HG03439 (cell line): ENCODE data around the gene TCN1.
"Not testable (repeated sequence)": the region's sequence is repeated elsewhere in the genome, so short reads cannot be mapped to it uniquely, and the experiment has no call there.

ENCODE experiments used
- ATAC-seq: cut with Tn5 transposase; IDR thresholded peaks from one replicate; pipeline ENCODE4 v1.9.1; 2021; ENCODE audit warnings: mild to moderate bottlenecking, moderate library complexity; ENCODE audit not compliant: unreplicated experiment

The TCN1 gene

DNA sequence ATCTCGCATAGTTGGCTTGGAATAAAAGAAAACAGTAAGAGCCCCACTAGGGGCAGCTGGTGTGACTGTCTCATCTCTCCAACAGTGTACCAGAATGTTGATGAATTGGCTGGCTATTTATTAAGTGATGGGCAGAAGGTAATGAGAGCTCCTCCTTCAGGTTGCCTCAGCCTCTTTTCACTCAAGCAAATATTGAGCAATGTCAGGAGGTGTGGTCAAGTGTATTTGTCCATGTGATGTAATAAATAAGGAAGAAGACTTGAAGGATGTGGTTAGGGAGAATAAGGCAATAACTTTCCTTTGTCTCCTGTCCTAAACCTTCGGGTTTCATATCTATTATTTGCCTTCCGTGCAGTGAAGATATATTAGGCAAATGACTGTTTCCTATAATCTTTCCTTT is at the start of gene TCN1:
Gene TCN1, minus strand, starts transcription at position 91 of the 400 bp plus-strand sequence. Its CDS starts 17 bp downstream, at position 74.
- no peak for ATAC-seq

GRCh38 chr11:59903569-59903968 is 37.3 kb upstream of the TCN1 start:
- ATAC-seq, result not testable (repeated sequence)

DNA sequence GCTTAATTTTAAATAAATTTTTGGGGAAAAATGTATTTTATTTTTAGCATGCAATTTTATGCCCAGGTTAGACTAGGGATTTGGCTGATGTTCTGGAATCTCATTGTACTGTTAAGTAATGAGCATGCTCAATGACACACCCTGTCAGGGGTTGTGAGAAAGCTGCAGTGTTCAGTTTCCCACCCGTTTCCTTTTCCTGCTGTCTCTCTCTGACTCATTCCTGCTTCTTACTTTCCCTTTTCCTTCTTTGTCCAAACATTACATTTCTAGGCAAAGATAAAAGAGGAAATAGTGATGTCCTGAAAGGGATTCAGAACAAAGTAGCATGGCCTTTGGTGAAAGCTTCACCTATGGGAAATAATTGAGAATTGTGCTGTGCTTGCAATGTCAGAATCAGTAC is 35.0 kb upstream of the TCN1 start:
- ATAC-seq, result no peak

DNA sequence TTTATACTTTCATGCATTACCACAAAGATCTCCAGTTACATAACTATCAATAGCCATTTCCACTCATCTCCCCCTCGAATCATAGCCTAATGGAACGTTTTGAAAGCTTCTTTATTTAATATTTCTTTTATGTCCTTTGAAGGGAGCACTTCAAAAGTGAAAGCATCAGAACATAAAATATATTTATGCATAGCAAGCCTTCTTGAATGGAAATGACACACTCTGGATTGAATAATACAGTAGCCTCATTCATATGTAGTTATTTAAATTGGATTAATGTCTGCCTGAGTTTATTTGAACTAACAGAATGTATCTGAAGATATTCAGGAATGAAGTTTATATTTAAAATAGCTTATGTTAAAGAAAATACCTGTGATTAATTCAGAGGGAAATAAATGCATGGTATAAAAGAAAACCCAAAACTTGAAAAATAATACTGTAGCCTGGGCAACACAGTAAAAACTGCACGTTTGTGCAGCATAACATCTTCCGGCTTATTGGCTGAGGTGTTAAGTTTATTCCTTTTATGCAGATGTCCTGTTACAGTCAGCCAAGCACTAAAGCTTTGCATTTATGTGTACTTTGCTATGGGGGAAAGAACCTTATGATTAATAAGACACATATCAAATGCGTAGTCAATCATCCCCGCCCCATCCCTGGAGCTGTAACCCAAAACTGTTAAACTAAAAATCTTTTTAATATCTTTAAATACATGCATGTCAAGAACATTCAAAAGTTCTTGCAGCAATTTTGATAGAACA is 34.3 kb upstream of the TCN1 start:
- ATAC-seq, result no peak

- no peak for ATAC-seq
Measured at GRCh38 chr11:59899532-59899931, 33.2 kb upstream of the TCN1 start.

DNA sequence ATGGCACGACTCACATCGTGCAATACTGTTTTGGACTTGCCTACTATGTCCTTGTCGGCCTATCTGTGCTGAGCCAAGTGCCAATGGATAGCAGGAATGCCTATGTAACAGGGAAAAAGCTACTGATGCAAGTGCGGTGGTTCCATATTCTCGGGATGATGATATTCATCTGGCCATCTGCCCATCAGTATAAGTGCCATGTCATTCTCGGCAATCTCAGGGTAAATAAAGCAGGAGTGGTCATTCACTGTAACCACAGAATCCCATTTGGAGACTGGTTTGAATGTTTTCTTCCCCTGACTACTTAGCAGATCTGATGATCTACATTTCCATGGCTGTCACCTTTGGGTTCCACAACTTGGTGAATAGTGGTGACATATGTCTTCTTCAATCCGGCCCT is 32.4 kb upstream of the TCN1 start:
- no peak for ATAC-seq

DNA sequence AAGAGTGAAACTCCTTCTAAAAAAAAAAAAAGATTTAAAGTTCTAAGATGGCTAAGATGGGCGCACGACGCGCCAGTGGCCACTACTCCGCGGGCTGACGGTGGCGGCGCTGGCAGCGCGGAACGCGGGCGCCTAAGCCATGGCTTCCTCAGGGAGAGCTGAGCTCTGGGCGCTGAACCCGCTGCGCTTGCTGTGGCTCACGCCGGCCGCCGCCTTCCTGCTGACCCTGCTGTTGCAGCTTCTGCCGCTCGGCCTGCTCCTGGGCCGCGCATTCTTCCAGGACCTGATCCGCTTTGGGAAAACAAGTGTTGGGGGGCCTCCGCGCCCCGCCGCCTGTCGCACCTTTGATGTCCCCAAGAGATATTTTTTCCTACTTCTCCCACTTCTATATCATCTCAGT is 31.8 kb upstream of the TCN1 start:
- no peak for ATAC-seq

DNA sequence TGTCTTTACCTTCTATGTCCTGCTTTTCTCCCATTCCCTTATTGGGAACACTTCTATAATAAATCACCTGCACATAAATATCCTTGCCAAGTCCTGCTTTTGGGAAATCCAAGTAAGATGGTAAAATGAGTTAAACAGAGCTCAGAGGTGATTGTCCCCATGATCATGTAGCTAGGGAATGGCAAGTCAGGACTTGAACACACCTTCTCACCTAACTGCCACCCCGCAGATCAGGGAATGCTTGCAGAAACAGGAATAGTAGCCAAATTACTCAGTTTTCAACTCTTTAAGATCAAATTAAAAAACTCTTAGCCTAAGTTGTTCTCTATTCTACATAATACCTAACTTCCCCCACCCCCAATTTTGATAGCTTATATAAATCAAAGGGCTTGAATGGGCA is 28.3 kb upstream of the TCN1 start:
- ATAC-seq, result no peak

DNA sequence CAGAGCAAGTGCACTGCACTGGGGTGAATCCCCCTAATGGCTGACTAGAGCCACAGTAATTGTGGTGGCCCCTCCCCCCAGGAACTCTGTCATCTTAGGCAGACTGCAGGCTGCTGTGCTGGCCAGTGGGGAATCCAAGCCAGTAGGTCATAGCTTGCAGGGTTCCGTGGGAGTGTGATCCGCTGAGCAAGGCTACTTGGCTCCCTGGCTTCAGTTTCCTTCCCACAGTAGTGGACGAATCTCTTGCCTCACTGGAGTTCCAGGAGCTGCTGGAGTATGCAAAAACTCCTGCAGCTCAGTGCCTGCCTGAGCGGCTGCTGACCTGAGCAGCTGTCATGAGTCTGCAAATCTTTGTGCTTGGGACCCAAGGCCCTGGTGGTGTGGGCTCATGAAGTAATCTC is 25.5 kb upstream of the TCN1 start:
- no peak for ATAC-seq

- ATAC-seq, result not testable (repeated sequence)
Measured at GRCh38 chr11:59887156-59887555, 20.9 kb upstream of the TCN1 start.

DNA sequence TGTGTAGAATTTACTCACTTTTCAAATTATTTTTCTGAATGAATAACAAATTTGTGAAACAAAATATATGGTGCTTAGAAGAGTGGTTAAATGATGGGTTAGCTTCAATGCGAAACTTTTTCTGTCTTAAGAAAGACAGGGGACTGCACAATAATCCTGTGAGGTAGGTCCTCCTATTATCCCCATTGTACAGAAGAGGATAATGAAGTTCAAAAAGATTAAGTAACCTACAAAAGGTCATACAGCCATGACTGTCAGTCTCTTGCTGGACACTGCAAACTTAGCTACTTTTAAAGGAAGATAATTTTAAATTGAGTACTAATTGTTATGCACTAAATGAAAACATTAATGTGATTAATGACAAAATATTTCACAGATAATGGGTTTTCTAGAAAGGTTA is 17.3 kb upstream of the TCN1 start:
- ATAC-seq, result no peak

- ATAC-seq, result no peak
Measured at GRCh38 chr11:59879567-59879966, 13.3 kb upstream of the TCN1 start.

GRCh38 chr11:59878575-59878974 is 12.3 kb upstream of the TCN1 start, which contains the start of gene OOSP3:
Gene OOSP3 (plus strand): TSS chr11:59878782. CDS start chr11:59878809, 27 bp downstream.
- ATAC-seq, result no peak

DNA sequence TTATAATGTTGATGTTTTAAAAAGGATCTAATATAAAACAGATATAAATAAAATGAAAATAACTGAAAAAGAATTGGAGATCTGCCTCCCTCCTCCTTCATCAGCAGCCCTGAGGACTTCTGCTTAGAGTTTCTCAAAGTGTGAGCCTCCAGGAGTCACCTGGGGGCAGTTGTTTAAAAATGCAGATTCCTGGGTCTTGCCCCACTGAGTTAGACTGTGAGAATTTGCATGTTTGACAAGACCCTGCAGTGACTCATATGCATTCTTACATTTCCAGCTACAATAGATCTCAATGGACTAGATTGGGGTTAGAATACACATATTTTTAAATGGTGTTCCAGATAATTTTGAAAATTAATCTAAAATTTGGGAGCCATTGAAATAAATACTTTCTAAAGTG is 11.5 kb upstream of the TCN1 start:
- ATAC-seq, result no peak

- ATAC-seq, result no peak
Measured at GRCh38 chr11:59877325-59877724, 11.0 kb upstream of the TCN1 start.

- ATAC-seq, result no peak
Measured at GRCh38 chr11:59875856-59876519, 9.7 kb upstream of the TCN1 start.

DNA sequence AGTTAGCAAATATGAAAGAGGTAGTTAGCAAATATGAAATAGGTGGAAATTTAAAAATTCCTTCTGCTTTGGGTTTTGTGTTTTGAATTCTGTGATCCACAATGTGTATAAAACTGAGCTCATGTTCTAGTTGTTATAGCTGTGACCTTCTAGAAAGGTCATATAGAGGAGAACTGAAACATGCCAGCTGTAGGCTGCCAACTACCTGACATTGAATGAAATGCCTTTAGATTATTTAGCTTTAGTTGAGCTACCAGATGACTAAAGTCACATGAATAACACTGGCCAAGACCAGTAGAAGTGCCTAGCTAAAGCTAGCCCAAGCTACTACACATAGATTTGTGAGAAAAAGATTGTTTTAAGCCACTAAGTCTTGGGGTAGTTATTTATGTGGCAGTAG is 5.8 kb upstream of the TCN1 start:
- no peak for ATAC-seq

DNA sequence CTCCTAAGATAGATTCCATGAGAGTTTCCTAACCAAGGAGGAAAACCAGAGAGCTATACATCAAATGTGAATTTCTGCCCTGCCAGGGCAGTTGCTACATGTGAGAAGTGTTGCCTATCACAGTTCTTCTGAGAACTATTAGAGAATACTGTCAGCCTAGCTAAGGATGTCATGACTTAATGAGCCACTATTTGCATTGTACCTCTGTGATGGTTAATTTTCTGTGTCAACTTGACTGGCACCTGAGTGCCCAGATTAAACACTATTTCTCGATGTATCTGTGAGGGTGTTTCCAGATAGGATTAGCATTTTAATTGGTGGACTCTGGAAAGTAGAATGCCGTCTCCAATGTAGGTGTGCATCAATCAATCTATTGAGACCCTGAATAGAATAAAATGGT is 1.7 kb upstream of the TCN1 start:
- no peak for ATAC-seq

- no peak for ATAC-seq
Measured at GRCh38 chr11:59866836-59867235, 549 bp upstream of the TCN1 start.

DNA sequence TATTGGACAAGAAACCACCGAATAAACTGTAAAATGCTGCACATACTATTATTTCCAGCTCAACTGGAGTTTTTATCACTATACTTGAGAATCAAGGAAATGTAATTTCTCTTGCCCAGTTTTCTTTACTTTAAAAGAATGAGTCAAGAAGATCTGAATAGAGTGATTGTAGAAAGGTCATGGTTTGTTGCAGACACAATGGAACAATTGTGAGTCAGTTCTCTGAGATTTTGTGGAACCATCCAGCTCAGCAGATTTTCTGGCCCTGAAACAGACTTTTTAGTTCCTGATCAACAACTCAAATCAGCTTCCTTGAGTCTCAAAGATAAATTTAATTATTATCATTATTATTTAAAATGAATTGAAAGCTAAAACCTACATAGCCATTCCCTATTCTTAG is 1.3 kb downstream of the TCN1 start:
- no peak for ATAC-seq

- no peak for ATAC-seq
Measured at GRCh38 chr11:59862252-59862651, 4.0 kb downstream of the TCN1 start.

DNA sequence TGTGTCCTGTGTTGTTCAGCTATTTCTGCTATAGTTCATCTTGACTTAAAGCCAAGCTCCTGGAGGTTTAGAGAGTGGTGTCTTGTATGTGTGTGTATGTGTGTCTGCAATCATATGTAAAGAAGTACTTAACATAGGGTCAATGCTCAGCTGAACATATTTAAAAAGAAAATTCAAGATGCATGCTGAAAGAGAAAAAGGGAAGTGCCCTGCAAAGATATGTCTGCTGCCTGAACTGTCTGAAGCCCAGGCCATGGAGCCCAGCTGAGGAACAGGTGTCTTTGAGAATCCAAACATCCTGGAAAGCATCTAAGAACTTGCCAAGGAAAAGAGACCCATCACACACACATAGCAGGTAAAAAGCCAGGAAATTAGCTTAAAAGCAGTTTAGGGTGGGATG is 6.6 kb downstream of the TCN1 start:
- ATAC-seq, result no peak
